Left kidney (tissue), 2 donors: ENCODE results near the gene ADK. TPM values are rescaled to one million over a fixed set of nuclear protein-coding genes. Genes with fewer than 3 reads are reported as not detected.
"Not testable (repeated sequence)": the region's sequence is repeated elsewhere in the genome, so short reads cannot be mapped to it uniquely, and the experiment has no call there.

Experiments used
- DNase-seq: peaks from one replicate; pipeline ENCODE4 v3.0.0-alpha.2; 2013
- polyA plus RNA-seq: library from polyadenylated mRNA; unstranded; fragments of 120-200 nt; gene quantifications from one replicate; pipeline ENCODE4 v1.2.1, GENCODE V29; 2013; ENCODE audit not compliant: insufficient read length

The ADK gene
- polyA plus RNA-seq, 1 donor: 32.8 TPM

DNA sequence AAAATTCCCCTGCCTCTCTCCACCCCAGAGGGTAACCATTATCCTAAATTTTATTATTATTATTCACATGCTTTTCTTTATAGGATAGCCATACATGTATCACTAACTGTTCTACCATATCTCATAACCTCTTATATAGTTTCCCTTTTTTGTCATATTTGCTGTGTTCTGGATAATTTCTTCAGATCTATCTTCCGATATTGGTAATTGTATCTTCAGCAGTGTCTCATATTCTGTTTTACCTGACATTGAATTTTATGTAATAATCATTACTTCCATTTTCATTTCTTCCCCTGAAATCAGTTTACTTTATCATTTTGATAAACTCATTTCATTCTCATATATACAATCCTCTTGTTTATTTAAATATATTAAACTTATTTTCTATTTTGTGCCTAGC, 273.5 kb downstream of the ADK start:
- no peak for DNase-seq

- no peak for DNase-seq
These were observed 274.5 kb downstream of the ADK start for GRCh38 chr10:74425456-74426001.

DNA sequence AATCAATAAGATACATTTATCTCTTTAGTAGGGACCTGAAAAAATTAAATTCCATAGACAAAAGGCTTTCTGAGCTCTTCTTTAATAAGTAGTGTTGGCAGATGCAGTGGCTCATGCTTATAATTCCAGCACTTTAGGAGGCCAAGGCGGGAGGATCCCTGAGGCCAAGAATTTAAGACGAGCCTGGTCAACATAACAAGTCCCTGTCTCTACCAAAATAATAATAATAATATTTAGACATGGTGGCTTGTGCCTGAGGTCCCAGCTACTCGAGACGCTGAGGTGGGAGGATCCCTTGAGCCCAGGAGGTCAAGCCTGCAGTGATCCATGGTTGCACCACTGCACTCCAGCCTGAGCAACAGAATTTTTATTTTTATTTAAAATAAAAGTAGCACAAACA, 280.8 kb downstream of the ADK start:
- no peak for DNase-seq

DNA sequence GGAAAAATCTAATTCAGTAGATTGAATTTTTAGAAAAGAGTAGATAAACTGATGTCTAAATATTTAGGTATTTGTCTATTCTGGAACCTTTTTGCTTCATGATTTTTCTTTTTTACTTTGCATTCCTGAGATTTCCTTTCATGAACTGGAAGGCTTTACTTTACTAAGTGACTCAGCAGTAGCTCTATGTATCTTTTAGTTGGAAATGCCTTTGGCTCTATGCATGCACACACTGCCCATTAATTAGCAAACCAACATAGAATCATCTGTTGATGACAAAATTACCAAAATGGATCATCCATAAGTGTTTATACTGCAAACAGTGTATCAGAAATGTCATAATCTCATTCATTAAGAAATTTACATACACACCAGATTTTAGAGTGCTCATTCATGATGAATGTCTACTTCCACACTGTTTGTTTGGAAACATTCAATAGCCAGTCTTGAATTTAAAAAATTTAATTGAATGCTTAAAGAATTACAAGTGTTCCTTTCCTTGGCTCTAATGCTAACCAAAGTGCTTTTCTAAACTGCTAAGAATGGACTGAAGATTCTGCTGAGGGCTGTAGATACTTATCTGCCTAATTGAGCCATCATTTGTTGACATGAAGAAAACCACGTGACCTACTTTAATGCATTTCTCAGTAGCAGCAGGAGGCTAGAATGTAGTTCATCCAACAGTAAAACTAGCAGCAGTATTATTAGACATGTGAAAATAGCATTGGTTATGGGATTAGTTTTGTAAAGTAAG, 282.0 kb downstream of the ADK start:
- no peak for DNase-seq

DNA sequence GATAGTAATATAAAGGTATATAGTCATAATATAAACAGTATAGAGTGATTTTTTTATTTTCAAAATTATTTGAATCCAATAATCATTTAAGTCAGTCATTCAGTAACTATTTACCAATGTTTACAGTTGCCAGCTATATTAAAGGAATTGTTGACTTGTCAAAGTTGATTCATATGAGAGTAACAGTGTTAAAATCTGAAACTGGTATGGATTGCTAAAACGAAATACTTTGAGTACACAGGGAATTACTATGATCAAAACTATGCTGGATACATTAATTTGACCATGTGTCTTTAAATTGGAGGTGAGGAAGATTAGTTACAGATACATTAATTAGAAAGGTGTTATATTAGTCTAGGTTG, 282.6 kb downstream of the ADK start:
- DNase-seq: no peak

GRCh38 chr10:74433993-74434392, 283.0 kb downstream of the ADK start:
- no peak for DNase-seq

- DNase-seq: no peak
These were observed 283.5 kb downstream of the ADK start for GRCh38 chr10:74434547-74434946.

DNA sequence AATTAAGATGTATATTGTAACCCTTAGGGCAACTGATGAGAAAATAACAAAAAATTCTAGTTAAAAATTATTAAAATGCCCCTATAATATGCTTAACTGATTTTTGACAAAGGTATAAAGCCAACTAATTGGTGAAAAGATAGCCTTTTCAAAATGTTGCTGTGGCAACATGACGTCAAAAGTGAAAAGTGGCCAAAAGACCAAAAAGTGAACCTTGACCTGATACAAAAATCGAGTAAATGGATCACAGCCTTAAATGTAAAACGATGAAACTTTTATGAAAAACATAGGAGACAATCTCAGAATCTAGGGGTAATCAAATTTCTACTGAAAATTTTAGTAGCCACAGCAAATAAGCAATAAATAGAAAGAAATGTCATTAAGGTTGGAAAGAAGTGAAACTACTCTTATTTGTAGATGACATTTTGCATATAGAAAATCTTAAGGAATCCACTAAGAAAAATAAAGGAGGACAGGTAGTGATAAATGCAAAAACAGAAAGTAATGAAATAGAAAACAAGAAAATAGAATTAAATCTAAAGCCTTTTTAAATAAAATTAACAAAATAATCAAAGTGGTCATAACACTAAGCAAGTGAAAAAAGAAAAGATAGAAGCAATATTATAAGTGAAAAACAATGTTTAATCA, 285.6 kb downstream of the ADK start:
- DNase-seq: no peak

DNA sequence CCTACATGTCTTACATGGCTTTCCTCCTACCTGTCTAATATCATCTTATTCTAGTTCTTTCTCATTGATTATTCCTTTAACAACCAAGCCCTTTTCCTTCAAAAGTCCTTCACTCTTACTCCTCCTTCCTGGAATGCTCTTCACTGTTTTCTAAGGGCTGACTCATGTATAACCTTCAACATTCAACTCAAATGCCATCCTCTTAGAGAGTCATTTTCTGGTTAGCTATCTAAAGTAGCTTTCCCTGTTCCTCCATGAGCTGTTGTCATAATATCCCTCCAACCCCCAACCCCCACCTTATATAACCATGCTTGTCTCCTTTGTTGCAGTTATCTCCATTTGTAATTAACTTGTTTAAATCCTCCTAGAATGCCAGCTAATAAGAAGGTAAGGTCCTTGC, 286.8 kb downstream of the ADK start:
- no peak for DNase-seq

DNA sequence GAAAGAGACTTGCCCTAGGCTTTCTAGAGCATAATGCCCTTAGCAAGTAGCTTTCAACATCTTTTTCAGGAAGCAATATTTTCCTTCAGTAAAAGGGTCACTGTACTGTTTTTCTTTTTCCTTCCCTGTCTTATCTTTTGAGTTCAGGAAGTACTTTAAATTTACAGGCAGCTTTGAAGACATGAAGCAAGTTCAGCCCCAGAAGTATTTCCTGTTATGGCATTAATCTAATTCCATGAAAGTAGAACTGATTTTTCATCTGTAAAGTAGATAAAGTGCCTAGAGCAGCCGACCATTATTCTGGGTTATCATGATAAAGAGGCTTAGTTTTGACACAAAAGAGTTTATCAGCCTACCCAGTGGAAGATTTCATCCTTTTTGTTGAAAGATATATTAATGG, 288.2 kb downstream of the ADK start:
- DNase-seq: no peak

DNA sequence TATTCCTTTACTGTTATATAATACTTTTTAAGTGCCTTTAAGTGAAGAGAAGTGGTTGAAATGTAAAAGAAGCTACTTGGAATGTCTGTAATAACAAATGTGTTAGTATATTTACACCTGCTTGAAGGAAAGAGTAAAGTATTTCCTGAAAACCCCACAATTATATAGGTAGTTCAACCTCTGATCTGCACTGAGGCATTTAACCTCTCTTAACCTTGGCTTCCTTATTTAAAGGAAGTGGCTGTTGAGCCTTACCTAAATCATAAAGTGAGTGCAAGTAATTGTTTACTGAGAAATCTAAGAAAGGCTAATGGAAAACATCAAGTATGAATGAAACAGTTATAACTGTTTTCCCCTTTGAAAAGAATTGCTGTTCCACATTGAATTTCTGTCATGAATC, 294.5 kb downstream of the ADK start:
- DNase-seq: no peak

- peak; percentile 20 for DNase-seq
These were observed 299.6 kb downstream of the ADK start for GRCh38 chr10:74450602-74451001.

- no peak for DNase-seq
These were observed 300.3 kb downstream of the ADK start for GRCh38 chr10:74451127-74451829.

DNA sequence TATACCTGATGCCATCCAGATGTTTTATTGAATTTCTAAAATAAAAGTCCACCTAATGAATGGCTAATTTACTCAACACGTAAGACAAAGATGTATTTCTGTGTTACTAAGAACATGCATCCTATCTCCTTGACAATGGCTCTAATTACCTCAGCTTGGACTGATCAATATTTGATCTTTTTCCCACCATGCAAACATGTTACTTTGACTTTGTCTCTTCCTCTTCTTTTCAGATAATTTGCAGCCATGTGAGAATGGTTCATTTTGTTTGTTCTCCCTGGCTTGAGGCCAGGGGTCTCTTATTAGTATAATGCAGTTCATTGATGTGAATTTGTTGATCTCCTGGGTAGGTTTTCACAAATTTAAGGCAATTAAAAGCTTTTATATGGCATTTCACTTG, 302.1 kb downstream of the ADK start:
- DNase-seq: no peak

DNA sequence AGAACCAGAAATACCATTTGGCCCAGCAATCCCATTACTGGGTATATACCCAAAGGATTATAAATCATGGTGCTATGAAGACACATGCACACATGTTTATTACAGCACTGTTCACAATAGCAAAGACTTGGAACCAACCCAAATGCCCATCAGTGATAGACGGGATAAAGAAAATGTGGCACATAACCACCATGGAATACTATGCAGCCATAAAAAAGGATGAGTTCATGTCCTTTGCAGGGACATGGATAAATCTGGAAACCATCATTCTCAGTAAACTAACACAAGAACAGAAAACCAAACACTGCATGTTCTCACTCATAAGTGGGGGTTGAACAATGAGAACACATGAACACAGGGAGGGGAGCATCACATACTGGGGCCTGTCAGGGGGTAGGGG, 306.5 kb downstream of the ADK start:
- not testable (repeated sequence) for DNase-seq

DNA sequence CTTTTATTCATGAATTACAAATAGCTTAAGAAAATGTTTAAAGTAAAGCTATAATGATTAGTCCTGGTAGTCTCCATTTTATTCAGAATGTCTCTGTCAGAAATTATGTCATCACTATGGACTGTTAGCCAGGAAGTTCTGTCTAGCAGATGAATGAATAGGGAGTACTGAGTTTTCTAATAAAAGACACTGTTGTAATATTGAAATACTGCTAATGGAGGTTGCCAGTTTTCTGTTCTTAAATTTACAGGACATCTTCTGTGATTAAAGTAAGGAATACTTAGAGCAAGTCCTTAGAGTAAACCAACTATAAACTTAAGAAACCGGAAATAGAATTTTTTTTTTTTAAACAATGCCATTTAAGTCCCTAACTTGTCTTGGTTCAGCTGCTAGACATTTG, 309.8 kb downstream of the ADK start:
- DNase-seq: no peak

DNA sequence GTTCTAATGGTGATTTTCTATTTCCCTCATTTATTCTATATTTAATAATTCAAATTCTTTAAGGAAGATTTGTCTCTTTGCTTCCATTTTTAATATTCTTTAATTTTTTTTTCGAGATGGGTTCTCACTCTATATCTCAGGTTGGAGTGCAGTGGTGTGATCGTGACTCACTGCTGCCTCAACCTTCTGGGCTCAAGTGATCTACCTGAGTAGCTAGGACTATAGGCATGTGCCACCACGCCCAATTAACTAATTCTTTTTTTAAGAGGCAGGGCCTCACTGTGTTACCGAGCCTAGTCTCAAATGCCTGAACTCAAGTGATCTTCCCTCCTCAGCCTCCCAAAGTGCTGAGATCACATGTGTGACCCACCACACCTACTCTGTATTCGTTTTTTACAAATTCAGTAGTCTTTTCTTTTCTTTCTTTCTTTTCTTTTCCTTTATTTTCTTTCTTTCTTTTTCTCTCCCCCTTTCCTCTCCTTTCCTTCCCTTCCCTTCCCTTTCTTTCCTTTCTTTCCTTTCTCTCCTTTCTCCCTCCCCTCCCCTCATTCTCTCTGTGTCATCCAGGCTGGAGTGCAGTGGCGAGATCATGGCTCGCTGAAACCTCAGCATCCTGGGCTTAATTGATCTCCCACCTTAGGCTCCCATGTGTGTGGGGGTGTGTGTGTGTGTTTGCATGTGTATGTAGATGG, 323.1 kb downstream of the ADK start:
- no peak for DNase-seq

GRCh38 chr10:74476162-74476706, 325.2 kb downstream of the ADK start:
- not testable (repeated sequence) for DNase-seq

GRCh38 chr10:74480778-74481177, 329.8 kb downstream of the ADK start:
- no peak for DNase-seq

- no peak for DNase-seq
These were observed 332.3 kb downstream of the ADK start for GRCh38 chr10:74483356-74483755.

GRCh38 chr10:74485283-74485682, 334.3 kb downstream of the ADK start:
- DNase-seq: no peak

DNA sequence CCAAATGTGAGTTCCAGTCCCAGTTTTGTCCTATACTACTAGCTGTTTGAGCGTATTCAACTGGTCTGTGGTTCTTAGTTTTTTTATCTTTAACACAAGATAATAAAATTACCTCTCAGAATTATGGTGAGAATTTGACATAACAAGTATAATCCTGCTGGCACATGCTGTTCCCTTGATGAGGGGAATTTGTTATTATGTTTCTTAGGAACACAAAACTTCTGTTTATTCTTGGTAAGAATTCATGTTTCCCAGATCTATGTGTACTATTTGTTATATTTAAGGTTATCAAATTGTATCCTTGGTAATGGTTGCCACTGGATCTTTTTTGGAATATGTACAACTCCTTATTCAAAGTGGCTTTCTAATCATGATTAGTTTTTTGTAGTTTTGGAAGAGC, 335.6 kb downstream of the ADK start:
- no peak for DNase-seq
